B cell (primary cell): ENCODE results near the gene PRPS2. TPM values are rescaled to one million over a fixed set of nuclear protein-coding genes. Genes with fewer than 3 reads are reported as not detected.
A peak's percentile ranks its signal among the peaks of the same experiment; 100 is the strongest.

Experiments used
- ATAC-seq: fragments of 200-7000 bp; cut with Tn5 transposase; one replicate; pipeline ENCODE4 v1.10.0; 2021; ENCODE audit warnings: low read depth, mild to moderate bottlenecking, moderate number of reproducible peaks, moderate library complexity
- CTCF ChIA-PET: fragments of 350-600 bp; sonication (Branson Sonifier 250); formaldehyde crosslinking; loops from one replicate; lab custom pipeline; 2021; ENCODE audit warnings: antibody characterized with exemption, inconsistent platforms; lab: Charles Lee
- POLR2A ChIA-PET: fragments of 350-600 bp; sonication (Branson Sonifier 250); formaldehyde crosslinking; loops from one replicate; lab custom pipeline; 2021; ENCODE audit warnings: antibody characterized with exemption; lab: Charles Lee
- DNase-seq: peaks from one replicate; pipeline ENCODE4 v3.0.0; 2013
- H2AFZ ChIP-seq: 2 replicates; pipeline ENCODE4 v1.6.1; 2012; ENCODE audit warnings: mild to moderate bottlenecking, low read depth, low read length; ENCODE audit not compliant: insufficient read depth, poor library complexity, severe bottlenecking
- H3K27ac ChIP-seq, 2 donors: 1 replicate in 1 of 2; 2 replicates in 1 of 2; pipeline ENCODE4 v1.5.1; 2012 to 2013; ENCODE audit warnings: low read length in 2 of 2, mild to moderate bottlenecking in 2 of 2, moderate library complexity in 1 of 2
- H3K27me3 ChIP-seq, 4 experiments: fragments of 200-600 bp in 1 of 4; sonication (generic) in 1 of 4; replicated peaks in 1 of 4; 1 replicate in 2 of 4; 2 replicates in 2 of 4; pipeline versions ENCODE4 v1.6.1 to v1.7.0; 2013 to 2016; ENCODE audit warnings: low read length in 3 of 4, mild to moderate bottlenecking in 2 of 4, mixed read lengths in 1 of 4, moderate library complexity in 1 of 4; ENCODE audit not compliant: insufficient read depth in 4 of 4, control insufficient read depth in 3 of 4; ENCODE audit errors: control extremely low read depth in 1 of 4
- H3K36me3 ChIP-seq, 2 experiments: replicated peaks in 1 of 2; 1 replicate in 1 of 2; 2 replicates in 1 of 2; pipeline versions ENCODE4 v1.6.1 to v1.7.1; 2013; ENCODE audit warnings: low read length in 1 of 2; ENCODE audit not compliant: insufficient read depth in 2 of 2, control insufficient read depth in 1 of 2; ENCODE audit errors: control extremely low read depth in 1 of 2, extremely low read depth in 1 of 2
- H3K4me1 ChIP-seq, 2 donors: fragments of 200-600 bp in 1 of 2; sonication (generic) in 1 of 2; 1 replicate in 1 of 2; 2 replicates in 1 of 2; pipeline versions ENCODE4 v1.5.1 to v1.6.1; 2013 to 2017; ENCODE audit warnings: low read length in 2 of 2; ENCODE audit not compliant: control insufficient read depth in 2 of 2, insufficient read depth in 2 of 2
- H3K4me2 ChIP-seq: replicated peaks from 2 replicates; pipeline ENCODE3; 2012; ENCODE audit warnings: mild to moderate bottlenecking, low read depth, low read length; ENCODE audit not compliant: poor library complexity, severe bottlenecking
- H3K4me3 ChIP-seq, 5 experiments: fragments of 200-600 bp in 1 of 5; sonication (generic) in 1 of 5; 1 replicate in 3 of 5; 2 replicates in 2 of 5; pipeline versions ENCODE4 v1.5.1 to v1.7.0; 2011 to 2016; ENCODE audit warnings: low read length in 4 of 5, mild to moderate bottlenecking in 4 of 5, low read depth in 2 of 5, control low read depth in 1 of 5, moderate library complexity in 1 of 5; ENCODE audit not compliant: insufficient read depth in 1 of 5; ENCODE audit errors: control extremely low read depth in 1 of 5, extremely low read depth in 1 of 5
- H3K79me2 ChIP-seq: fragments of 200-600 bp; sonication (generic); one replicate; pipeline ENCODE4 v1.6.0; 2016; ENCODE audit warnings: low read length; ENCODE audit not compliant: control insufficient read depth, insufficient read depth
- H3K9ac ChIP-seq: fragments of 200-600 bp; sonication (generic); 2 replicates; pipeline ENCODE4 v1.6.1; 2017; ENCODE audit warnings: mild to moderate bottlenecking, low read length, moderate library complexity
- H3K9me3 ChIP-seq, 3 donors: one replicate each; pipeline versions ENCODE4 v1.6.1 to v1.7.1; 2013; ENCODE audit warnings: low read length in 2 of 3; ENCODE audit not compliant: control insufficient read depth in 2 of 3, insufficient read depth in 1 of 3; ENCODE audit errors: control extremely low read depth in 1 of 3
- H4K20me1 ChIP-seq: 2 replicates; pipeline ENCODE4 v1.6.0; 2012; ENCODE audit warnings: mild to moderate bottlenecking, low read length; ENCODE audit not compliant: insufficient read depth, control insufficient read depth, poor library complexity, severe bottlenecking
- H3K27ac Mint-ChIP-seq: one replicate; pipeline ENCODE4 v1.8.0; 2021; ENCODE audit warnings: mixed read lengths
- H3K27me3 Mint-ChIP-seq: one replicate; pipeline ENCODE4 v1.8.0; 2021; ENCODE audit warnings: mixed read lengths
- H3K4me1 Mint-ChIP-seq: one replicate; pipeline ENCODE4 v1.8.0; 2021; ENCODE audit warnings: mixed read lengths
- H3K4me3 Mint-ChIP-seq: one replicate; pipeline ENCODE4 v1.8.0; 2021; ENCODE audit warnings: mixed read lengths
- H3K9me3 Mint-ChIP-seq: one replicate; pipeline ENCODE4 v1.8.0; 2022; ENCODE audit warnings: mixed read lengths; ENCODE audit not compliant: insufficient read depth
- CTCF ChIP-seq: fragments of 200-600 bp; IDR thresholded peaks from one replicate; pipeline ENCODE4 v1.8.0; 2022; ENCODE audit warnings: antibody characterized with exemption, mild to moderate bottlenecking
- EZH2 ChIP-seq: IDR thresholded peaks from 2 replicates; pipeline ENCODE4 v1.6.1; 2012; ENCODE audit warnings: borderline replicate concordance, low read depth, mild to moderate bottlenecking, moderate library complexity, low read length; ENCODE audit not compliant: insufficient read depth, poor library complexity, severe bottlenecking
- WGBS: methylation state at CpG from one replicate; pipeline ENCODE4 v1.1.5; 2013; ENCODE audit warnings: missing lambda C conversion rate; ENCODE audit not compliant: insufficient coverage; 5-methylcytosine and 5-hydroxymethylcytosine counted together
- intact Hi-C: fragments of 100-400 bp; cut with micrococcal nuclease; formaldehyde crosslinking; loops from one replicate; pipeline ENCODE4 v1.10.0; 2022
- polyA plus RNA-seq: library from polyadenylated mRNA; depleted of rRNA; stranded (reverse); fragments of >200 nt; gene quantifications from 2 replicates; pipeline ENCODE4 v1.2.3, GENCODE V29; 2012
- total RNA-seq, 2 donors: library from RNA; stranded (reverse); fragments of 120-200 nt in 1 of 2; gene quantifications; 1 replicate in 1 of 2; 2 replicates in 1 of 2; pipeline versions ENCODE4 v1.2.3 to v1.2.4, GENCODE V29; 2013 to 2022

Gene PRPS2
- total and polyA plus RNA-seq, 2 donors (not counting 1 experiment from before 2014, with no cell fraction given) = 11.6 to 31.1 TPM

- Histone ChIP-seq H3K27ac (peak within 1 kb of the TSS; percentile 56 to 80), H3K4me2 (peak within 1 kb of the TSS; percentile 70), H3K36me3 (peaks cover 0 to 5% of the 10 kb centered on the region in 2 experiments), H3K9me3 (peaks cover 0 to 4% (median 0%) of the 10 kb centered on the region in 3 donors), H3K27me3 (no peaks in the 10 kb centered on the region), H3K9ac (peak within 1 kb of the TSS; percentile 61), H4K20me1 (no peaks in the 10 kb centered on the region), H3K4me1 (peaks cover 31 to 51% of the 10 kb centered on the region in 2 donors), H3K4me3 (peak within 1 kb of the TSS; percentile 43 to 74 (median 58)), H3K79me2 (peaks cover 43% of the 10 kb centered on the region), H2AFZ (peak within 1 kb of the TSS; percentile 29)
- TF ChIP-seq CTCF (no peak), EZH2 (no peak)
- CTCF ChIA-PET = interaction anchor here (0.7 to 2.1 kb wide), 4 partner anchors 23 to 79 kb away, joined by 3 to 11 read pairs (median 4); no protein-coding TSS in a partner anchor
- Mint-ChIP-seq H3K4me3 (peak within 1 kb of the TSS; percentile 92), H3K9me3 (no peaks in the 10 kb centered on the region), H3K27ac (peak within 1 kb of the TSS; percentile 96), H3K27me3 (no peaks in the 10 kb centered on the region), H3K4me1 (peaks cover 48% of the 10 kb centered on the region)
- peak; percentile 60 for ATAC-seq
- peak; percentile 57 for DNase-seq
- intact Hi-C loops = loop anchor here (2.0 kb wide), 1 partner anchor 24 kb away; no protein-coding TSS in a partner anchor
- POLR2A ChIA-PET = no interaction called here
- WGBS = no CpG with 5 or more reads among the region's 7 CpGs
These were observed 75.5 kb downstream of the PRPS2 start, which contains the start of gene TLR7 for GRCh38 chrX:12866451-12867377. Gene TLR7, plus strand, starts transcription at chrX:12867072. Its CDS starts 507 bp downstream, at chrX:12867579.
